C4-2B (cell line): ENCODE data around the gene SHC3.

Experiments used
- ZFX ChIP-seq: fragments of 450-650 bp; IDR thresholded peaks from 2 replicates; pipeline ENCODE4 v1.6.1; 2017
- TF ChIP-seq, protein P1 (sequence below): fragments of 450-650 bp; conservative IDR thresholded peaks from 2 replicates; pipeline ENCODE4 v1.5.1; 2017; ENCODE audit warnings: mild to moderate bottlenecking

DNA sequence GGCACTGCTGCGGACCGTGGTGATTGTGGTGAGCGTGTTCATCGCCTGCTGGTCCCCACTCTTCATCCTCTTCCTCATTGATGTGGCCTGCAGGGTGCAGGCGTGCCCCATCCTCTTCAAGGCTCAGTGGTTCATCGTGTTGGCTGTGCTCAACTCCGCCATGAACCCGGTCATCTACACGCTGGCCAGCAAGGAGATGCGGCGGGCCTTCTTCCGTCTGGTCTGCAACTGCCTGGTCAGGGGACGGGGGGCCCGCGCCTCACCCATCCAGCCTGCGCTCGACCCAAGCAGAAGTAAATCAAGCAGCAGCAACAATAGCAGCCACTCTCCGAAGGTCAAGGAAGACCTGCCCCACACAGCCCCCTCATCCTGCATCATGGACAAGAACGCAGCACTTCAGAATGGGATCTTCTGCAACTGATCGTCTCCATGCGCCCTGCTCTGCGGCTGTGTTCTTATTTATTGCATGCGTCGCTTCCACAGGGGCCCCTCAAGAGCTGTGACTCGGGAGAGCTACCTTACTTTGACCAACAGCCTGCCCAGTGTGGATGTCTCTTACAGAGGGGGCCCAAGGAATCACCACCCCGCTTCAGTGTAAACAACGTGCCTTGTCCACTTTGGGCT lies 176.6 kb downstream of the SHC3 start:
- TF ChIP-seq, protein P1, sequence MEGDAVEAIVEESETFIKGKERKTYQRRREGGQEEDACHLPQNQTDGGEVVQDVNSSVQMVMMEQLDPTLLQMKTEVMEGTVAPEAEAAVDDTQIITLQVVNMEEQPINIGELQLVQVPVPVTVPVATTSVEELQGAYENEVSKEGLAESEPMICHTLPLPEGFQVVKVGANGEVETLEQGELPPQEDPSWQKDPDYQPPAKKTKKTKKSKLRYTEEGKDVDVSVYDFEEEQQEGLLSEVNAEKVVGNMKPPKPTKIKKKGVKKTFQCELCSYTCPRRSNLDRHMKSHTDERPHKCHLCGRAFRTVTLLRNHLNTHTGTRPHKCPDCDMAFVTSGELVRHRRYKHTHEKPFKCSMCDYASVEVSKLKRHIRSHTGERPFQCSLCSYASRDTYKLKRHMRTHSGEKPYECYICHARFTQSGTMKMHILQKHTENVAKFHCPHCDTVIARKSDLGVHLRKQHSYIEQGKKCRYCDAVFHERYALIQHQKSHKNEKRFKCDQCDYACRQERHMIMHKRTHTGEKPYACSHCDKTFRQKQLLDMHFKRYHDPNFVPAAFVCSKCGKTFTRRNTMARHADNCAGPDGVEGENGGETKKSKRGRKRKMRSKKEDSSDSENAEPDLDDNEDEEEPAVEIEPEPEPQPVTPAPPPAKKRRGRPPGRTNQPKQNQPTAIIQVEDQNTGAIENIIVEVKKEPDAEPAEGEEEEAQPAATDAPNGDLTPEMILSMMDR, result no peak
- no peak for TF ChIP-seq ZFX
